NCI-H2227 treated with DMSO at 0.1 percent for 48 hours (cell line): ENCODE results near the gene TCIRG1.

Experiments used
- DNase-seq: peaks from one replicate; lab custom pipeline; 2025; lab: John Stamatoyannopoulos, UW

TCIRG1 gene

GRCh38 chr11:68051191-68052136, 12.6 kb downstream of the TCIRG1 start:
- DNase-seq, result no peak

DNA sequence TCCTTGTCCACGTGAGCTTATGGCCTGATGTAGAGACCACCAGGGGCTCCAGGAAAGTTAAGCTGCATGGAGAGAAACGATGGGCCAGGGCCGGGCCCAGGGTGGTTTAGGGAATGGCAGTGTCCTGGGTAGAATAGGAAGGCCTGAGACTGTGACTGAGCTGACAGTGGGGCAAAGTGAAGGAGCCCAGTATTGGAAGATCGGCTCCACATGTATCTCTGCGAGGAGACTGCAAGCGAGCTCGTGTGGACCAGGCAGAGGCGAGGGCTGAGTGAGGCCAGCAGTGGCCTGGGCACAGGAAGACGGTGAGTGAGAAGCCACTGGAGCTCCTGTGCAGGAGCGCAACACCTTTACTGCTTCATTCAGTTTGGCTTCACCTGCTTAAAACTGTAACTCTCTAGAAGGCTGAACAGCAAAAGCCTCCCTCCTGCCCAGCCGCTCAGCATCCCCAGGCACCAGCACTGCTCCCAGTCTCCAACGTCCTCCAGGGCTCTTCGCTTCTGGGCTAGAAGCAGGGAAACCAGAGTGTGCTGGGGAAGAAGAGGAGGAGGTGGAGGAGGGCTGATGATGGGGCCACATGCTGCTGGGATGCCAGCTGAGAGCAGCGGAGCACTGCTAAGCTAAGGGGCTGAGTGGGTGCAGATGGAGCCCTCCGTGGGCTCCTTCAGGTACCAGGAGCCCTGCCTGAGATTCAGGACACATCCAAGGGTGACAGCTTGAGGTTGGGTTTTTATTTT, 13.5 kb downstream of the TCIRG1 start:
- DNase-seq, result no peak

DNA sequence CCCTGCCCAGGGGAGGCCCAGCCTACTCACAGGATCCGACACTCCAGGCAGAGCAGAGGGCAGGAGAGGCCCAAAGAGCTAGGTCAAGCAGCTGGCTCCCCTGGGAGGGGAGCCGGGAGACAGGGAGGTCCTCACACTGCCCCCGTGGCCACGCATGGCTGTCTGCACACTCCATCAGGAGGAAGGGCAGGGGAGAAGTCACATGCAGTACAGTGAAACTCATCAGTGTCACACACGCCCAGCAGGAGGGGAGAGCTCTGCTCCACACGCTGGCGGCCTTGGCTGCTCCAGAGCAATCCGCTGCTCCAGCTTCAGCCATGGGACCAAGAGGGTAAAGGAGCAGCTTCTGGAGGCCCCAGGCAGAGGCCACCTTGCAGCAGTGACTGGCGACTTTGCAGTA, 14.3 kb downstream of the TCIRG1 start:
- no peak for DNase-seq

DNA sequence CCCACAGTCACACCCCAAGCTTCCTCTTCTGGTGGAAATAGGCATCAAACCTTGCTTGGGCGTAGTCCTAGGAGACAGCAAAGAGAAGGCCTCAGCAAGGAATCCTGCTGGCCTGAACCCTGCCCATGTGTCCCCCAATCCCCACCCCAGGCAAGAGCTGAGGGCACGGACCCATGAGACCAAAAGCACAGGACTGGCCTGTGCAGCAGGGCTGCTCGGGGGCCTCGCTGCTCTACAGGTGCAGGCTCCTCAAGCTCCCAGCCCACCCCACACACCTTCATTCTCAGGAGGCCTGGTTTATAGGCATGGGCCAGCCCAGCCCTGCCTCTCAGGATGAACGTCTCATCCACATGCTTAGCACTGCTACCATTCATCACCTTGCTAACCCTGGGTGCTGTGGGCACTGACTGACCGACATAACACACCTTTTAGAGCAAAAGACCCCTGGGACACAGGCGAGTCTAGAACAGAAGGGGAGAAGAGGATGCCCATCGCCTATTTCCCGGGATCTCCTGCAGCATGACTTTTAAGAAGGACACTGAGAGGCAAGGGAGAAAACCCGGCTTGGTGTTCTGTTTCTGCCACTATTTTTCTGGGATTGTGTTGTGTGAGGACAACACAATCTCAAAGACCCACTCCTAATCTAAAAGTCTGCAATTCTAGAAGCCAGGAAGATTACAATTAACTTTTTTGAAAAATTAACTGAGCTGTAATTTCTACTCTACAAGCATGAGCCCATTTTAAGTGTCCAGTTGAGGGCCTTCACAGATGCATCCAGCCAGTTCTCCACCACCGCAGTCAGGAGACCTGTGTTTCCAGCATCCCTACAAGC, 15.4 kb downstream of the TCIRG1 start:
- DNase-seq, result no peak

DNA sequence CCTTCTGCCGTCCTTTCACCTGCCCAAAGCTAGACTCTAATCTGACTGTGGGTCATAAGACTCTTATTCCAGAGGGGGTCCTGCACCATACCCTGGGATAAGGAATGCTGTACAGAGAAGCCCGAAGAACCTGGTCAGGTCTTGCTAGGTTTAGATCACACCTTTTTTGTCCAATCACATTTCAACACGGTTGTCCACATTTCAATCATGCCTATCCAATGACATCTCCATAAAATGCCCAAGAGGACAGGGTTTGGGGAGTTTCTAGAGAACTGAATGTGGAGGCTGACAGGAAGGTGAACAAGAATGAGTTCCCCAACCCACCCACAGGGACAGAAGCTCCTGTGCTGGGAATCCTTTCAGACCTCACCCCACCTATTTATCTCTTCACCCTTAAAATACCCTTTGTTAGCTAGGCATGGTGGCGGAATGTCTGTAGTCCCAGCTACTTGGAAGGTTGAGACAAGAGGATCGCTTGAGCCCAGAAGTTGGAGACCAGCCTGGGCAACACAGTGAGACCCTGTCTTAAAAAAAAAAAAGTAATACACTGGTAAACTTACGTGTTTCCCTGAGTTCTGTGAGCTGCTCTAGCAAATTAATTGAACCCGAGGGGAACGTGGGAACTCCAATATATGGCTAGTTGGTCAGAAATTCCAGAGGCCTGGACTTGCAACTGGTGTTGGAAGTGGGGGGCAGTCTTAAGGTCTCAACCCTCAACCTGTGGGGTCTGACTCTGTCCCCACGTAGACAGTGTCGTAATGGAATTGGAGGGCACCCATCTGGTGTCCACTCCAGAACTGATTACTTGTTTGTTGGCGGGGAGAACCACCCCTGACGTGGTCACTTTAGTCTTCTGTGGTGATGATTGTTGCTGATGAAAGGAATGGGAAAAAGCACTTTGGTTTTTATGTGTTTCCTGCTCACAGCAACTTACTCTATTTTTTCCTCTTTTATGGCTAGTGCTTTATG, 17.8 kb downstream of the TCIRG1 start:
- DNase-seq, result no peak

- no peak for DNase-seq
Measured at GRCh38 chr11:68057807-68058206, 19.0 kb downstream of the TCIRG1 start.

DNA sequence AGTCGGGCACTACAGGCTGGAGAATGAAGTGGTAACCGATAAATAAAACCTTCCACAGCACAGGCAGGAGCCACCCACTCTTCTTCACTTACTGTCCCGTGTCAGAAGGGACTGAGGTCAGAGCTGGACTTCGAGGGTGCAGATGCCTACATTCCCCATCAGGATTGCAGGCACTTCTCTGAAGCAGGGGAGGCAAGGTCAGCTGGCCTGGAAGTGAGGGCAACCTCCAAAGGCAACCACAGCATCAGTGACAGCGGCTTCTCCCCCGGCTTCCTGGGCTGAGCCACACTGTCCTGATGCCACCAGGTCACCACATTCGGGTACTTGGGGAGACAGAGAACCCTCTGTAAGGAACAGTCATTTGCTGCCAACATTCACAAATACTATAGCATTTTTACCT, 22.7 kb downstream of the TCIRG1 start:
- DNase-seq, result no peak

DNA sequence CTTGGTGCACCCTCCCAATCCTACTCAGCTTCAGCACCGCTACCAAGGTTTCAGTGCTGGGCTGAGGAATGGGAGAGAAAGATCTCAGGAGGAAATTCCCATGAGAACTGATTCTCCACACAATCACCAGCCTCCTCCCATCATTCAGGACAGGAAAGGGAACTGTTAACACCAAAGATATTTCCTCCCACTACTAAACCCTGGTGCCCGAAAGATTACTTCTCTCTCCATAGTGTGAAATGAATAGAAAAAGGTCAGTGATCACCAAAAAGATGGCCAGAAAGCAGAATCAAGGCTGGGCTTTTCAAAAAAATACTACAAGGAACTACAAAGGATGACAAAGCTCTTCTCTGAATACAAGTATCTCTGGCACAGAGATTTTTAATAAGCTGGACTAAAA, 26.1 kb downstream of the TCIRG1 start:
- no peak for DNase-seq

DNA sequence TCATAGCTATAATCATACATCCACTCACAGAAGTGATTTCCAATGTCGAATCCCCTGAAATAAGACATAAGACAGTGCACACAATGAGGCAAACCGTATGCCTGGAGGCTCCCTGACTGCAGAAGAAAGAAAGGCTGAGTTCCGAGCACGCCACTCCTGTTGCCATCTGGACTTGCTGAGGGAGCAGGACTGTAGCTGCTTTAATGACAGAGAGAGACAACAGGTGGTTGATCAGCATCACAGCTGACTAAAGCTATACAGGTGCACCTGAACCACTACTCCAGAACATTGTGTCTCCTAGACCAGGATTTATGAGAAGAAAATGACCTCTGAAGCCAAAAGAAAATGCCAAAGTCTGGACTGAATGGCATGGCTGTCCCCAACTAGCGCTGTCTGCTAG, 27.0 kb downstream of the TCIRG1 start:
- no peak for DNase-seq

DNA sequence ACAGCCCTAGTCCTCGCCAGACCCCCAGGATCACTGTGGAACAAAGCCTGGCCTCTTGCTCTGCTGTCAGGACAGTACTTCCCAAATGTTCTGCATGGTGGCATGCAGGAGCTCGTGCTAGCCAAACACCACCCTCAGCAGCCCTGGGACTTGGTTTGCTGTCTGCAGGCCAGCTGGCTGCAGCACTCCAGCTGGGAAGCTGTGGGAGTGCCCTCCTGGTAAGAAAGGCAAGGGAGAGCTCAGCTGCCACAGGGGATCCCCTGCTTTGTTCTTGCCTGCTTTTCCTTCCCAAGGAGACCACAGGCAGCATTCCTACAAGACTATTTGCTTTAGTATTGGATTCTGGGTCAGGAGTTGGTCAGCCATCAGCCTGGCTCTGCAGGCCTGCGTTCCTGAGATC, 27.9 kb downstream of the TCIRG1 start:
- no peak for DNase-seq

- no peak for DNase-seq
Measured at GRCh38 chr11:68067991-68068390, 29.2 kb downstream of the TCIRG1 start.

- no peak for DNase-seq
Measured at GRCh38 chr11:68071281-68072048, 32.6 kb downstream of the TCIRG1 start.

DNA sequence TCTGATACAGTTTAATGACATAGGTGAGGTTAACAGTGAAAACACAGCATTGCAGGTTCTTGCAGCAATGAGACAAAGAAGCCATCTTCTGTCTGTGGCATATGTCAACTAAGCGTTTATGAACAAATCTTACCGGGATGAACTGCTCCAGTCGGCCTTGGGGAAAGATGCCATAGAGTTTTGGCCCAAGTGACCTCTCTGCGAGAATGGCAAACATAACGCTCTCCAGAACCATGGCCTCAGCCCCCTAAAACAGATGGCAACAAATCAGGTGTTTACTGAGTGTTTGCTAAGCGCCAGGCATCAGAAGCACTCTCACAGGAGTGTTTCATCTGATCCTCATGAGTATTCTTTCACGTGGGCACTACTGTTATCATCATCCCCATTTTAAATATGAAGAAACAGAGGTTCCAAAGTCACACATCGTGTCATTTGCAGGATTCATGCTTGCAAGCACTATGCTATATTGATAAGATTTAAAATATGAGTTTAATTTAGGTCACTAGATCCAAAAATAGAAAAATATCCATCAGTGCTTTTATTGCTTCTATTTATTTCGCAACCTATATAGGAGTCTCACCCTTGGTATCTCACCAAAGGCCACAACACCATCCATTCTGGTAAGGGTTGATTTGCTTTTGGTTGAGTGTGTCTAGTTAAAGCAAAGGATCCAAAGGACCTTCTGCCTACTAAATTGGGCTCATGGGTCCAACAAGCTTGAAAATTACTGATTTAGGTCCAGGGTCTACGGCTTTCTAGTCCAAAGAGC, 35.9 kb downstream of the TCIRG1 start:
- no peak for DNase-seq

GRCh38 chr11:68076371-68077042, 37.7 kb downstream of the TCIRG1 start:
- DNase-seq, result no peak

DNA sequence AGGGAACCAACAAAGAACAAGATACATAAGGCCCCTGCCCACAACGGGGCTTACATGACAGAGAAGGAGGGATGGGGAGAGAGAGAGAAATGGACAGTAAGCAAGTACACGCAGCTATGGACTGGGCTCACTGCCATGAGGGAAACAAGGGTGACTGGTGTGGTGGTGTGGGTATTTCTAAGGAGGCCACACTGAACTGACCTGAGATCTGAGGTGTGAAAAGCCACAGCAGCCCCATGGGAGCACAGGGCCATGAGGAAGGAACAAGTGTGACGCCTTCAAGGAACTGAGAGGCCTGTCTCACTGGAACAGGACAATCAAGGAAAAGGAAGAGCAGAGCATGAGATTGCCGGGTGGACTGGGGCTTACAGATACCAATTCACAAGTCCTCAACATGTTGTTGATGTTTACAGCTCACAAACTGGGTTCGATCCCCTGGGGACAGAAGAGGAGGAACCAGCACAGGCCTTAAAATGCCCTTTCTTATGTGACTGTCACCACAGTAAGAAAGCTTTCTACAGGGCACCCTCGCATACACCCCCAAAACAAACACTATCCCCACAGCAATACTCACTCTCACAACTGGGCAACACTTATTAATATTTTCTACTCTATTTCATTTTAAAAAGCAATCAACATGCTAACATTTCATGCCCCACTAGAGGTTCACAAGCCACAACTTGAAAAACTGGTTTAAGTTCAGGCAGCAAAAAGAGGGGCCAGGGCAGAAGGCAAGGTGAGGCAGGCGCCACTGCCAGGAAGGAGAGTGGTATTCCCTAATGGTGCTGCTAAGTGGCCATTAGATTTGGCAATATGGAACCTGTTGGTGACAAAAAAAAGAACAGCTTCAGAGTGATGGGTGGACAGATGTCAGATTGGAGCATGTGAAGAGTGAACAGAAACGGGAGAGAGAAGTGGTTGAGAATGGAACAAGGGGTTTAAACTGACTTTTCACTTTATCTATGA, 39.1 kb downstream of the TCIRG1 start:
- no peak for DNase-seq

GRCh38 chr11:68080860-68081259, 42.0 kb downstream of the TCIRG1 start:
- no peak for DNase-seq

DNA sequence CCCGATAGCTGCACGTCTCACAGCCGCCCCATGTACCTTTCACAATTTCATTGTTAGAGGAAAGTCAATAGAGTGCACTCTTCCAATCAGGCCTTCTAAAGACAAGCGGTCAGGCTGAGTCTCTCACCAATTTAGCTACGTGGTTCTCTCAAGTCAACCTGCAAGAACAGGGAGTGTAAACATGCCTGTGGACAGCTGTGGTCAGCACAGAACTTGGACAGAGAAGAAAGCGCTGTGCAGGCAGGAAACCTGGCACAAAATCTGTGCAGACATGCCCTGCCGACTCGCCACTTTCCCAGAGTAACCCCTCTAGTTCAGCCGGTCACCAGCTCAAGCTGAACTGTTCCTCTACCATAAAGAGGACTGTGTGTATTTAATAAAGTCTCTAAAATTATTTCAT, 42.9 kb downstream of the TCIRG1 start:
- DNase-seq, result no peak

DNA sequence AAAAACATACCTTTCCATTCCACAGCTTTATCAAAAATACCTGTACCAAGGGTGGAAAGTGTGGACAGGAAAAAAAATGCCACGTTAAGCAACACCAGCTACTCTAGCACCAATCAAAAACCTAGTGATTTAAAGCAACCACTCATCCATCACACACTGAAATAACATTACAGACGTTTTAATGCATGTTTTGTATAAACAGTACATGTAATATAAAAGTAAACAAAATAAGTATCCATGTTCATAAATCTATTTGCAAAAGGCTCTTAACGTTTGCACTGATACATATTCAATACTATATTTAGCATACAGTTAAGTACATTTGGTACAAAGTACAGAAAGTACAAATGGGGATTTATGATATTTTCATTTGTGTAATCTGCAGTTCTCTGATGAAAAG, 43.7 kb downstream of the TCIRG1 start:
- no peak for DNase-seq
